Mucosa of rectum (tissue), 2 donors: ENCODE measurements around the gene ZMYND8.
A peak's percentile ranks its signal among the peaks of the same experiment; 100 is the strongest.
"Not testable (repeated sequence)": the region's sequence is repeated elsewhere in the genome, so short reads cannot be mapped to it uniquely, and the experiment has no call there.

ENCODE experiments used
- H3K27ac ChIP-seq, 2 donors: one replicate each; pipeline ENCODE4 v1.7.0; 2013; ENCODE audit warnings: inconsistent platforms in 2 of 2, low read depth in 2 of 2, low read length in 2 of 2
- H3K27me3 ChIP-seq, 2 donors: one replicate each; pipeline ENCODE4 v1.7.0; 2013; ENCODE audit warnings: low read length in 2 of 2; ENCODE audit not compliant: control insufficient read depth in 2 of 2, insufficient read depth in 2 of 2
- H3K36me3 ChIP-seq, 2 donors: one replicate each; pipeline ENCODE4 v1.7.0; 2013; ENCODE audit warnings: low read length in 2 of 2; ENCODE audit not compliant: control insufficient read depth in 2 of 2, insufficient read depth in 2 of 2
- H3K4me1 ChIP-seq, 2 donors: one replicate each; pipeline ENCODE4 v1.7.0; 2013; ENCODE audit warnings: low read length in 2 of 2, mild to moderate bottlenecking in 1 of 2; ENCODE audit not compliant: control insufficient read depth in 2 of 2, insufficient read depth in 2 of 2
- H3K4me3 ChIP-seq, 2 donors: one replicate each; pipeline ENCODE4 v1.7.0; 2013; ENCODE audit warnings: low read length in 2 of 2
- H3K9ac ChIP-seq, 2 donors: one replicate each; pipeline ENCODE4 v1.7.0; 2013; ENCODE audit warnings: low read length in 2 of 2, low read depth in 1 of 2, mild to moderate bottlenecking in 1 of 2
- H3K9me3 ChIP-seq, 2 donors: one replicate each; pipeline ENCODE4 v1.7.0; 2013; ENCODE audit warnings: low read length in 2 of 2; ENCODE audit not compliant: control insufficient read depth in 2 of 2
- donor health status: healthy.
- donor health status: Normal muscosa, but diverticular disease.

The ZMYND8 gene

GRCh38 chr20:47370850-47371782 is 14.6 kb upstream of the ZMYND8 start:
- no peaks in the 10 kb centered on the region for H3K27me3 ChIP-seq
- H3K4me3 ChIP-seq, result no peak overlapping the region
- no peak overlapping the region for H3K27ac ChIP-seq
- H3K9me3 ChIP-seq, result no peaks in the 10 kb centered on the region
- H3K9ac ChIP-seq, result no peak overlapping the region
- H3K36me3 ChIP-seq, result no peaks in the 10 kb centered on the region
- H3K4me1 ChIP-seq, result no peaks in the 10 kb centered on the region

DNA sequence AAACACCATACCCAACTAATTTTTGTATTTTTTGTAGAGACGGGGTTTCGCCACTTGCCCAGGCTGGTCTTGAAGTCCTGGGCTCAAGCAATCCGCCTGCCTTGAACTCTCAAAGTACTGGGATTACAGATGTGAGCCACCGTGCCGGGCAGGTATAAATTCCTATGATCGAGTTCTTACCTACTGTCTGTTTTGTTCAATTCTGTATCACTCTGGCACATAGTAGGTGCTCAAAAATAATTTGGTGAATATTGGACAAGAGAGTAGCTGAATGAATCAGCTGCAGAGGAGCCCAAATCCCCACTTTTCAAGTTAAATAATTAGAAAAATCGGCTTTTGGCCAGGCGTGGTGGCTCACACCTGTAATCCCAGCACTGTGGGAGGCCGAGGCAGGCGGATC is 13.7 kb upstream of the ZMYND8 start:
- no peaks in the 10 kb centered on the region for H3K27me3 ChIP-seq
- no peak overlapping the region for H3K27ac ChIP-seq
- H3K9ac ChIP-seq, result no peak overlapping the region

DNA sequence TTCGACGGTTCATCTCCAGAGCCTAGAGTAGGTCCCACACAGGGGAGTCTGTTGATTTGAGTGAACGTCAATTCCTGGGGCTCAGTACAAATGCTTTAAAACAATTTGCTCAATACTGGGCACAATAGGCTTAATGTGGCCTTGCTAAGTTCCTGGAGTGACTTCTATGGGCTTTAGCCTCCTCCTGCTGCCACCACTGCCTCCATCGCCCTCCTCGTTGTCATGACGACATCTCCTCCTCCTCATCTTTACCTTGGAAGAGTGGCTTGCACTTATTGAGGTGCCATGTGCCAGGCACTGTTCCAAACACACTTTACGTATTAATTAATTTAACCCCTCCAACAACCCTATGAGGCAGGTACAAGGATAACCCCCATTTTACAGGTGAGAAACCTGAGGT is 11.8 kb upstream of the ZMYND8 start:
- Histone ChIP-seq H3K36me3 (no peaks in the 10 kb centered on the region), H3K9ac (no peak overlapping the region), H3K27ac (no peak overlapping the region), H3K4me1 (no peaks in the 10 kb centered on the region), H3K27me3 (no peaks in the 10 kb centered on the region), H3K9me3 (no peaks in the 10 kb centered on the region), H3K4me3 (no peak overlapping the region)

More for the DNA sequence above, 13.7 kb upstream of the ZMYND8 start:
- Histone ChIP-seq H3K4me1 (no peaks in the 10 kb centered on the region), H3K9me3 (no peaks in the 10 kb centered on the region), H3K4me3 (no peak overlapping the region), H3K36me3 (no peaks in the 10 kb centered on the region)

- not testable (repeated sequence) for H3K9ac ChIP-seq, H3K27ac ChIP-seq
Measured at GRCh38 chr20:47366301-47366700, 9.8 kb upstream of the ZMYND8 start.

DNA sequence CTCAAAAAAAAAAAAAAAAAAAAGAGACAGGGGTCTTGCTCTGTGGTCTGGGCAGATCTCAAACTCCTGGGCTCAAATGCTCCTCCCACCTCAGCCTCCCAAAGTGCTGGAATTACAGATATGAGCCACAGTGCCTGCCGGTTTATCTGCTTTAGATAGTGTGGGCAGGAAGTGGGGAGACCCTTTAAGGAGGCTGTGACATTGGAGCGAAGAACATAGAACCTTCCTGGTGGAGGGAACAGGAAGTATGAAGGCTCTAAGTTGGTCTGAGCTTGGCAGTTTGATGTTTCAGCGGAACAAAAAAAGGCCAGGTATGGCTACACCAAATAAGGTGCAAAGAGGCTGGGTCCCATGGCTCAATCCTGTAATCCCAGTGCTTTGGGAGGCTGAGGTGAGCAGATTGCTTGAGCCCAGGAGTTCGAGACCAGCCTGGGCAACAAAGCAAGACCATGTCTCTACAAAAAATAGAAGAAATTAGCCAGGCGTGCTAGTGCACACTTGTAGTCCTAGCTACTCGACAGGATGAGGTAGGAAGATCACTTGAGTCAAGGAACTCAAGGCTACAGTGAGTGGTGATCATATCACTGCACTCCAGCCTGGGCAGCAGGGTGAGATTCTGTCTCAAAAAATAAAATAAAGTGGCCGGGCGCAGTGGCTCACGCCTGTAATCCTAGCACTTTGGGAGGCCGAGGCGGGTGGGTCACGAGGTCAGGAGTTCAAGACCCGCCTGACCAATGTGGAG is 8.7 kb upstream of the ZMYND8 start:
- Histone ChIP-seq H3K36me3 (no peaks in the 10 kb centered on the region), H3K27ac (no peak overlapping the region), H3K9me3 (no peaks in the 10 kb centered on the region), H3K4me1 (peaks cover 12 to 13% of the 10 kb centered on the region in 2 donors), H3K4me3 (no peak overlapping the region), H3K27me3 (no peaks in the 10 kb centered on the region), H3K9ac (no peak overlapping the region)

More at GRCh38 chr20:47366301-47366700, 9.8 kb upstream of the ZMYND8 start:
- H3K4me3 ChIP-seq, H3K4me1 ChIP-seq, H3K27me3 ChIP-seq, H3K36me3 ChIP-seq, H3K9me3 ChIP-seq: not testable (repeated sequence)

DNA sequence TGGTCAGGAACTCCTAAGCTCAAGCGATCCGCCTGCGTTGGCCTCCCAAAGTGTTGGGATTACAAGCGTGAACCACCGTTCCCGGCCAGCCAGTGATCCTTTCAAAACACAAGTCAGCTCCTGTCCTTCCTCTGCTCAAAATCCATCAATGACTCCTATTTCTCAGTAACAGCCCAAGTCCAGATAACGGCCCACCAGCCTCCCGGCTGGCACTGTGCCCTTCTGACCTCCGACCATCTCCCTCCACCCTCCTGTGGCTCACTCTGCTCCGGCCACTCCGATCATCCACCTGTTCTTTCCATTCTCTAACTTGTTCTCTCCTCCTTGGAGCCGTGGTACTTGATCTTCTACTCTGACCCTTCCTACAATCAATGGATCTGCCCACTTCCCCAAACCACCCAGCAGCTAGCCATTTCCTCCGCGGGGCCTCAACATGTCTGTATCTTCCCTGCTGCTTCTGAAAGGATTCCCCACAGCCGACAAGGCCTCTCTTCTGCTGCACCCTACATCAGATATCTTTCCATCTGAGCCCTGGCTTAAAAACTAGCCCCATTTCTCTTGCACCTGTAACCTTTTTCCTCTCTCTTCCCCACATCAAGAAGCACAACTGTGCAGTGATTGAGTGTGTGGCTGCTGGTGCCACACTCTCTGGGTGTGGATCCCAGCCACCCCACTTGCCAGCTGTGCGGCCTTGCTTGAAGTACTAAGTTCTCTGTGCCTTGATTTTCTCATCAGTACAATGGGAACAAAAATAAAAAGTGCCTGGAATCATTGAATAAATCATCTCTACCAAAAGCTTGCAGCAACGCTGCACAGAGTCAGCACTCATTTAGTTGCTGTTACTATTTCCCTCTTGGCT is 6.1 kb upstream of the ZMYND8 start:
- no peaks in the 10 kb centered on the region for H3K9me3 ChIP-seq
- no peaks in the 10 kb centered on the region for H3K27me3 ChIP-seq
- no peak overlapping the region for H3K27ac ChIP-seq
- H3K4me3 ChIP-seq, result no peak overlapping the region
- H3K36me3 ChIP-seq, result no peaks in the 10 kb centered on the region
- peaks cover 37 to 38% of the 10 kb centered on the region in 2 donors for H3K4me1 ChIP-seq
- H3K9ac ChIP-seq, result no peak overlapping the region

GRCh38 chr20:47361057-47361915 is 4.8 kb upstream of the ZMYND8 start:
- H3K27me3 ChIP-seq, result no peaks in the 10 kb centered on the region
- peak overlapping the region; percentile 68 to 87 for H3K9ac ChIP-seq
- H3K36me3 ChIP-seq, result no peaks in the 10 kb centered on the region
- H3K9me3 ChIP-seq, result no peaks in the 10 kb centered on the region
- peak overlapping the region in 1 of 2 donors; percentile 55 for H3K4me3 ChIP-seq
- peak overlapping the region; percentile 97 to 98 for H3K27ac ChIP-seq
- peaks cover 49 to 50% of the 10 kb centered on the region in 2 donors for H3K4me1 ChIP-seq

GRCh38 chr20:47360297-47361056 is 4.0 kb upstream of the ZMYND8 start:
- no peaks in the 10 kb centered on the region for H3K36me3 ChIP-seq
- H3K4me1 ChIP-seq, result peaks cover 54 to 57% of the 10 kb centered on the region in 2 donors

More at GRCh38 chr20:47360297-47361056, 4.0 kb upstream of the ZMYND8 start:
- peak overlapping the region; percentile 68 to 87 for H3K9ac ChIP-seq
- peak overlapping the region; percentile 97 to 98 for H3K27ac ChIP-seq
- no peaks in the 10 kb centered on the region for H3K27me3 ChIP-seq
- H3K4me3 ChIP-seq, result peak overlapping the region in 1 of 2 donors; percentile 55
- H3K9me3 ChIP-seq, result no peaks in the 10 kb centered on the region
